NCI-H1436 (cell line): ENCODE data around the gene SCRG1.
A peak's percentile ranks its signal among the peaks of the same experiment; 100 is the strongest.

Experiments
- DNase-seq: peaks from one replicate; lab custom pipeline; 2025; lab: John Stamatoyannopoulos, UW

SCRG1 gene

DNA sequence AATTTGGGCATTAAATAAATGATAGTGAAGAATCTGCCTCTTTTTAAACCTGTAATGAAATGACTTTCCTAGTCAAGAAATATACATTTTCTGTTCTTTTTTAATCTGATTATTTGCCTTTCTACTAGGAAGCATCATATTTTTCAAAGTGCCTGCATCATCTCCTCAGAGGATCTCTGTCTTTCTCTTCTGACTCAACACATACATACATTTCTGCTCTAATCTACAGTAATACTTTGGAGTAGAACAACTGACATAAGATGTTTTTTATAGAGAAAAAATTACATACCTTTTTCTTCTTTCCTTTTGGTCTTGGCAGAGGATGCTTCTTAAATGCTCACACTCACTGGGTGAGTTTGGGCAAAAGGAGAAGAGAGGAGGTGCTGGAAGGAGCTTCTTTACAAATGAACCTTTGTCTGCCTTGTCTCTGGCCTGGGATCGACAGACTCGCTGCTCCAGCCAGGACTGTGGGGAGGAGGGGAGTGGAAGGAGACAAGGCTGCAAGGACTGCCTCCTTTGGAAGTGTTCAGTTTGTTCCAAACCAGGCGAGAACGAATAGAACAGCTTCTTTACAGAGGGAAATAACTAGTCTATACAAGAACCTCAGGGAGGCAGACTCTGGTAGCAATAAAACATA, at the start of gene SCRG1:
Gene SCRG1, minus strand, starts transcription at position 338 of the 637 bp plus-strand sequence. CDS start 7,702 bp downstream, outside the sequence.
- DNase-seq, result no peak

DNA sequence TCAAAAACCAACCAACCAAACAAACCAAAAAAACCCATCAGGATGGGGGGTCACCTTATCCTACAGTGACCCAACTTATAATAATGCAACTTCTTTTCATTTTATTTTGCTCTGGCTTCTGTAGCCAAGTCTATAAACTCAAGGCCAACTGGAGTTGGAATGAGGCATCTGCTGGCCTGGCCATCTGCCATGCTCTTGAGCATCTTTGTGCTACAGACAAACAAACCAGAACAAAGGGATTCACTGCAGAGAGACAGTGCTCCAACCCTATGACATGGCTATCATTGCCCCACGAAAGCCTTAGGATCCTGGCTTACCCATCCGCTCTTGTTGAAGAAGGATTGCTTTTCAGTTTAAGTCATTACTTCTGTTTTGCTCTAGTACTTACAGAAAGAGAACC, 49.2 kb upstream of the SCRG1 start:
- DNase-seq, result no peak

DNA sequence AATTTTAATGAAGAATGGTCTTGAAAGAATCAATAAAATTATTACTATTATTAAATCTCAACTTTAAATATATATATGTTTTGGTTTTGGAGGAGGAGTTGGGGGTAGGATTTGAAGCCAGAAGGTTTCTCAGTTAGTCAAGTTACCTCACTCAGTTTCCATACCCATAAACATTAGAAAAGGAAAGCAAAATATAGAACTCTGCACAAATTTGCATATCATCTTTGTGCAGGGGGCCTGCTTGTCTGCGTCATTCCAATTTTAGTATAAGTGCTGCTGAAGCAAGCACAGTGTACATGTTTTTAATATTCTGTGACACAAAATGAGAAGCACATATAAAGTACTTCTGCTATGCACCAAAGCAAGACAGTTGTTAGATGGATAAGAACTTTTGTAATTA, 47.5 kb upstream of the SCRG1 start:
- DNase-seq, result no peak

DNA sequence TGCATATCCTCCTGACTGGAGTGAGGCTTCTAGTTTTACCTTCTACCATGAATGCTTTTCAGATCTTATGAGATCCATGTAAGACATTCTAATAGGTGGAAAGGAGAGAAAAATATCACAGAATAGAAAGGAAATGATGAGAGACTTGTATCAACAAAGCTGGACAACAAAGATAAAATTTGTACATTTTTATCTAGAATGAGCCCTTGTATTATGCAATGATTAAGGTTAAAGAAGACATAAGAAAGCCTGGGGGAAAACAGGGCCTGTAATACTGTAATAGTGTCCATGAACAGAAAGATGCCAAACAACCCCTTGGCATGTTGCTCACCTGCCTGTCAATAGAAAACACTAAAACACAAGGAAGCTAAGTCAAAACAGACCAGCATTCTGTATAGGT, 44.2 kb upstream of the SCRG1 start:
- no peak for DNase-seq

DNA sequence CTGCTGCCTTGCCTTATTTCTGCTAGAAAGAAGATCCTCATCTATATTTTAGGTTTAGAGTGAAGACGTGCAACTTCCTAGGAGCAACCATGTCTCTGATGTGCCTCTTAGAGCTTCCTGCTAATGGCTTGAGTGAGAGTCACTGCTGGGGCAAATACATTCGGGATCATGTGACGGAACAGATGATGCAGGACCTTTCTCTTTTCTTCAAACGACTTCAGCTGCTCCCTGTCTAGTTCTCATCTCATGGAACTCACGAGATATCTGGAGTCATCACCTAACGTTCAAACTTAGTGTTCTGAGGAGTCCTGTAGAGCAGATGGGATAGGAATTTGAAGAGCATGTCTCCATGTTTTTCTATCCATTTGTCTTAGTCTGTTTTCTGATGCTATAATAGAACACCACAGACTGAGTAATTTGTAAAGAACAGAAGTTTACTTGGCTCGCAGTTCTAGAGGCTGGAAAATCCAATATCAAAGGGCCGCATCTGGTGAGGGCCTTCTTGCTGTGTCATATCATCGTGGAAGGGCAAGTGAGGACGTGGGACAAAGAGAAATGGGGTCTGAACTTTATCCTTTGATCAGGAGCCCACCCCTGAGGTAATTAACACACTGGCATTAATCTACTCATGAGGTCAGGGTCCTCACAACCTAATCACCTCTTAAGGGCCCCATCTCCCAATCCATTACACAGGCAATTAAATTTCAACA, 43.5 kb upstream of the SCRG1 start:
- DNase-seq, result no peak

DNA sequence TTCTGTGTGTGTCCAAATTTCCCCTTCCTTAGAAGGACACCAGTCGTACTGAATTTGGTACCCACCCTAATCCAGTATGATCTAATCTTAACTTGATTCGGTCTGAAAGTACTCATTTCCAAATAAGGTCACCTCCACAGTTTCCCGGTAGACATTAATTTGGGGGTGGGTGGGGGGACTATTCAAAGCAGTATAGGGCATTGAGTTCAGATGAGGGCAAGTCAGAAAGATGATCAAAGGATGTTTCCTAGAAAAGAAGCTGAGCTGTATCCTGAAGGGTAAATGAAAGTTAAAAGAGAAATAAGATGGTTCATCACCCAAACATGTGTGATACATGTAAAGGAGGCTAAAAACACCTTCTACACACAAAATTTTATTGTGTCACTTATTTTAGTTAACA, 42.0 kb upstream of the SCRG1 start:
- no peak for DNase-seq

DNA sequence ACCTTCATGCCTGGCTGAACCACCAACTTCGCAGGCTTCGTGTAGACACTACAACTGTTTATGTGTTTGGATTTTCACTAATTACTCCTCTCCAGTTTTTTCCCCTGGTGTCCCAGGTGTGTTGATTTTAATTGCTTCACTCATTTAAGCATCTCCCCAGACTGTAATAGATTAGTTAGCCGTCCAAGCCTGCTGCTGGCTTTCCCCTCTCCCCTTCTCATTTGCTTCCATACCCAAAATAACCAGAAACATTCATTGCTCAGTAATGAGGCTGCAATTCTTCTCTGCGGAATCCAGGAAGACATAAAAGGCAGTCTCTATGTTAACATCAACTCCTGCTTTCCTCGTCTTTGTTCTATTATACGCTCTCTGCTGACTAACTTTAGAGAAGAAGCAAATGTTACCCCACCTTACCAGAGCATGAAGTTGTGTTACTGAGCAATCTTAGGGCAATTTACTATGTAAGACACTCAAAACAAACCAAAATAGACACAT, 37.9 kb upstream of the SCRG1 start:
- DNase-seq, result no peak

DNA sequence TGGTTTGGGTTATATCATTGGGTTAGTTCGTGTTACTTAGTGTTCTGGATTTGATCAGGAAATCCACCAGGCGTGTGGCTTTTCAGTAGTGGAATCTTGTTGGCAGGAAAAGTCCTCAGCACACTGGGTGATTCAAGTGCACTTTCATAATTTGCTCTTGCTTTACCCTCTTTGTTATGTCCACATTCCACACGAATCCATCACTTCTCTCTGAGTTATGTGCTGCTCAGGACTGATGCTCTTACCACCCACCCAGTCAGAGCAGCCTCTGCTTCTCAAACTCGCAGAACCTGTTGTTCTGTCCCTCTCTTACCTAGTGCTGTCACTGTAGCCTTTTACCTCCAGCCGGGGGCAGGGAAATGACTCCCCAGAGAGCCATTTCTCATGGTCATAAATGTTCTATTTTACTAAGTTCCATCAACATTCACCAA, 37.2 kb upstream of the SCRG1 start:
- DNase-seq, result no peak

DNA sequence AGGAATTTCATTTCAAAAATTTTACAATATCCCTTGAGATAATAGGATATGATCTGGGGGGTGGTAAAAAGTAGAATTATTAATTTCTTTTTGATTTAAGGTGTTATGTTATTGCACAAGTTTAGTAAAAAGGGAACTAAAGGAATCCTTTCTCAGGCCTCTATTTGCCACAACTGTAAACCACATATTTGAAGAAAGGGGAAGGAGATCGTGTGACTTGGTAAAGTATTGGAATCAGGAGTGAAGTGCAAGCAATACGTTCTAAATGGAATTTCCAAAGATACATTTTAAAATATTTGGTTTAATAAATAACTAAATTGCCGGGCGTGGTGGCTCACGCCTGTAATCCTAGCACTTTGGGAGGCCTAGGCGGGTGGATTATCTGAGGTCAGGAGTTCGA, 35.3 kb upstream of the SCRG1 start:
- DNase-seq, result no peak

DNA sequence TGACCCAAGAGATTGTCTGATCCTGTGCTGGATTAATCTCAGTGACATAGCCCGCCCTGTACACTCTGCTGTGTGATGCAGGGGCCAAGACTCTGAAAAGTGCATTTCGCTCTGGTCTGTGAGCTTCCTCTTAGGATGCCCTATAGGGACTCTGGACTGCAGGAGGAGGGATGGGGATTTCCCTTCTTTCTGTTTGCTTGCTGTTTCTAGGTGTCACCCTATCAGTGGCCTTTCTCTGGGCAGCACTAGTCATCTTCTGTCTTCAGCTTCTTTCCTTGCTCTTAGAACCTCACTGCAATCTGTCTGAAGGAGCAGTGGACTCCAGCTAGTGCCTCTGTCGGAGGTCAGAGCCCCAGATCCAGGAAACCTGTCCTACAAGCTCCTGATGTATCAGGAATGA, 34.5 kb upstream of the SCRG1 start:
- no peak for DNase-seq

DNA sequence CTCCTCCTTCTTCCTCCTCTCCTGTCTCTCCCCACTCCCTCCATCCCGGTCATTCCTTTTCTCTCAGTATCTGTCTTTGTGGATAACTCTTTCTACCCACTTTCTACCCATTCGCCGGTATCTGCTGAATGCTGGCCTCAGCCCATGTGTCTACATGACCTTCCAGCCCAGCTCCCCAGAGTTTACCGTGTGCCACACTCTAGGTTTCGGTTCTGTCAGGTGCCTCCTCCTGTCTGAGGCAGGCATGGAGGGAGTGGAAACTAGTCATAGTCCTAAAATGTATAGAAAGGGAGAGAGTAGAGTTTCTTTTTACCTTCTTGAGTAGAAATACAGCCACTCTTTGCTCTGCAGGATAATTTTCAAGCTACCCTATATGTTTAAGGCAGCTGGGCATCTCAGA, 33.5 kb upstream of the SCRG1 start:
- DNase-seq, result no peak

DNA sequence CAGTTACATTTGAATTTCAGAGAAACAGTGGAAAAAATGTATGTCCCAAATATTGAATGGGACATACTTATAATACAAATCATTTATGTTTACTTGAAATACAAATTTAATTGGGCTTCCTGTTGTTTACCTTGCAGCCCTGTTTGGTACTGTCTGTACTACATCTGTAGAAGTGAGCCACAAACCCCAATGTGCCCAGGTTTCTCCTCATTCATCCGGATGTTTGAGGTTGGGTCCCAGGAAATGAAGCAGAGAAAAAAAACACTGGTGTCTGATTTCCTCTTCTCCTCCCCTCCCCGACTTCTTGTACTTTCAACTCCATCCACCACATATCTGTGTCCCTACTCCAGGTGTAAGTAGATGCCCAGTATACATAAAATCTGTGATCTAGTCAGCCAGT, 27.1 kb upstream of the SCRG1 start:
- no peak for DNase-seq

DNA sequence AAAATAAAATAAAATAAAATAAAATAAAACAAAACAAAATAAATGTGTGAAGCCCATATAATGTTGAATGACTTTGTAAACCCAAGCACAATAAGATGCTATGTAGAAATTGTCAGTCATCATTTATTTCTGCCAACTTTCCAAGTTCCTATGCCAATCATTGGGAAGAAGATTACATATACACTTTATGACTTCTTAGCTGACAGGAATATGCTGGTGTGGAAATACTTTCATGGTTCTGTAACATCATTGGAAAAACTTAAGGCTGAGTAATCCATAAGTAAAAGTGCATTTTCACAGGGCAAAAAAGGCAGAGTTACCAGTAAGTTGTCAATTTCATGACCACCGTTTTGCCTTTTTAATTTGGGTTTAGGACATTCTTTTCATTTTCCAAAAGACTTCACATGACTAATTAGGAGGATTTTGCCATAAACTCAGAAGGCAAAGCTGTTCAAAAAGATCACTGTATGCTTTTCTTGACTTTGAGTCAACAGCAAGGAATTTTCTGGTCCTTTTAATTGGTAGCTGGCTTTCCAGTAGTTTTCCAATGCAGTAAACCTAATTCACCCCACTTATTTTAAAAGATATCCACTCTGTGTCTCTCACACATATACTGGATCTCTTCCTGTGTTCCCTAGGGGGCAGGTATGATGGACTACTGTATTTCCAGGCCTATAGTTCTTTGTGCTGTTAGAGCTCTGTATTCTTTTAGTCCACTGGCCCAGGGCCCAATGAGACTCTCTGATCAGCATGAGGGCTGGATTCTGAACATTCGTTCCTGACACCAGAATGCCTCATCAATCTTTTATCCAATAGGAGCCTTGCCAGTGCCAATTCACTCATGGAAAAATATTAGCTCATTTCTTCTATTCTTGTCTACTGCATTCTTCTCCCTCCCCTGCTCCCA, 26.2 kb upstream of the SCRG1 start:
- no peak for DNase-seq

DNA sequence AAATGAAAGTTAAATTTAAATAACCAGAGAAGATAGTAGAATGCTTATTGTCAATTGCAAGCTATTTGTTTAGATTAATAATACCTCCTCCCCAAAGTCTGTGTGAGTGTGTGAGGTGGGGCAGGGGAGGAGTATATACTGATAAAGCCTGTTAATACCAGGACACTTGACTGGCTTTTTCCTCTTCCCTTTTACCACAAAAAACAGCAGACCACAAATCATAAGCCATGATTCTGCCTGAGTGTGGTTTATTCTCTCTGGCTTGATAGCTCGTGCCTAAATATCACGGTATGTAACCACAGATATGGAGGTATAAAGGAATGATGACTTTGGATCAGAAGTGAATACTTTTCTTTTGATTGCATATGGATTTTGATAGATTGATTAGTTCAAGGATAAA, 21.9 kb upstream of the SCRG1 start:
- DNase-seq, result no peak

DNA sequence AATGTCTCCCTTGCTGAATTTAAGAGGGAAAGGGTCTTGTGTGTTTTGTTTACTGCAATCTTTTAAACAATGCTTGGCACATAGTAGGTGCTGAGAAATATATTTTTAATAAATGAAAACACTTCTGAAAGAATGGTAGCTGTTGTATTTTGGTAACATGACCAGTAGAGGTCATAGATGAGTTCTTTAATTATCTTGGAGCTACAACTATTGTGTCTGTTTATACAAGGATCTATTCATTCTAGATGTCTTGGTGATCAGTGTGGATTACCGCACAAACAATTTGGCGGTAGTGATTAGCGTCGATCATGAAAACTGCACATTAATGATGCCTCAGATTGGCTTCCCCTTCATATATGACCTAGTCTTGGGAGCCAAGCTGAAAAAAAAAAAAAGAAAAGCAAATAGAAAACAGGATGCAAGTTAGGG, 21.4 kb upstream of the SCRG1 start:
- DNase-seq, result peak; percentile 34

DNA sequence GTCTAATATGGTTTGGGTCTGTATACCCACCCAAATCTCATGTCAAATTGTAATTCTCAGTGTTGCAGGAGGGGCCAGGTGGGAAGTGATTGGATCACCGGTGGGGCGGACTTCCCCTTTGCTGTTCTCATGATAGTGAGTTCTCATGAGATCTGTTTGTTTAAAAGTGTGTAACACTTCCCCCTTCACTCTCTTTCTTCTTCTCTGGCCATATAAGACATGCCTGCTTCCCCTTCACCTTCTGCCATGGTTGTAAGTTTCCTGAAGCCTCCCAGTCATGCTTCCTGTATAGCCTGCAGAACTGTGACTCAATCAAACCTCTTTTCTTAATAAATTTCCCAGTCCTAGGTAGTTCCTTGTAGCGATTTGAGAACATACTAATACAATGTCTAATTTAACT, 19.7 kb upstream of the SCRG1 start:
- no peak for DNase-seq

DNA sequence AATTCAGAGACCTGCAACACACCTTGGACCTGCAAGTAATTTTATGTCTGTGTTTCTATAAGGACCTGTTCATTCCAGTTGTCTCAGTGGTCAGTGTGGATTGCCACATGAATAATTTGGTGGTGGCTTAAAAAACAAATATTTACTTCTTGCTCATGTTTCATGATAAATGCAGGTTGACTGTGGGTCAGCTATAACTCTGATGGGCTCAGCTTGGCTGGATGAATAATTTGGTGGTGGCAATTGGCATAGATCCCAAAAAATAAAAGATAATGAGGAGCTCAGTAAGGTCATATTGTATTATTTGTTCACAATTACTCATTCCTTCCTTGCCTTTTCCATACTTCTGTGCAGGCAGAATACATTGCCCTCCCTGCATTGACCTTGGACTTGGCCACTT, 18.9 kb upstream of the SCRG1 start:
- DNase-seq, result no peak

DNA sequence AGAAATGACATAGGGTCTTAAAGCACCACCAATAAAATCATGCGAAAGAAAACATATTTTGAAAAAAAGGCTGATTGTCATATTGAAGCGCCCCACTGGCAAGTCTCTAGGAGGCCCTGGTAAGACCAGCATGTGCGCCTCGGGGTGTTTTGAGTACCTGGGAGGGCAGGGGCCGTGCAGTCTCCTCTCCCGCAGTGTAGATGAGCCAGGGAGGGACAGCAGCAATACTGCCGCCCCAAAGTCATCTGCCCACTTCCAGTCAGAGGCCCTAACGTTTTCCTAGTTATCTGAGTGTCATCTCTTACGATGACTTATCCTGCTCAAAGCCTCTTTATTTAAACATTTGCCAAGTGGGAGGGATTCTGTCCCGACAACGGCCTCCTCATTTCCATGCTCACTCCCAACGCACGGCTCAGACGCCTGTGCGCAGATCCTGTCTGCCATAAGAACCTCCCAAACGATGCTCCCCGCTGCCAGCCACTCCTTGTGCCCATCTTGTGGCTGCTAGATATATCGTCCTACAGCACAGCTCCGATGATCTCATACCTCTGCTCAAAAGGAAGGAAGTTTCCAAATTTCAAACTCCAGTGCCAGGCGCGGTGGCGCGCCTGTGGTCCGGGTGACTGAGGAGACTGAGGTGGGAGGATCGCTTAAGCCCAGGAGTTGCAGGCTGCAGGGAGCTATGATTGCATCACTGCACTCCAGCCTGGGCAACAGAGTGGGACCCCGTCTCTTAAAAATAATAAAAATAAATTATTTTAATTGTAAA, 17.2 kb upstream of the SCRG1 start:
- DNase-seq, result no peak

DNA sequence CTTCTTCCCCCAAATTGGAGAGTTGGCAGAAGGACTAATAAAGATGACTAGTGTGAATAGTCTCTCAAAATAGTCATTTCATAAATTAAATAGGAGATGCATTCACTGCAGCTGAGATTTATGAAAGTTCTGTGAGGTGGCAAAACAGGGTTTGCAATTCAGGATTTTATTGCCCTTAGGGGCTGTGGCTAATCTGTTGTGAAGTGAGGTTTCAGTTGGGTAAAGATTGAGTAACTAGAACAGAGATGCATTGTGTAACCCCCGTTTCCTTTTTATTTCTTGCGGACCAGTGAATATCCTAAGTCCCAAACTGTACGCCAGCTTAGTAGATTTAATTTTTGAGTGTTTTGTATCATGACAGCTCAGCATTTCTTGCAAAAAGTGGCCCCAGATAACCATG, 16.2 kb upstream of the SCRG1 start:
- DNase-seq, result no peak

DNA sequence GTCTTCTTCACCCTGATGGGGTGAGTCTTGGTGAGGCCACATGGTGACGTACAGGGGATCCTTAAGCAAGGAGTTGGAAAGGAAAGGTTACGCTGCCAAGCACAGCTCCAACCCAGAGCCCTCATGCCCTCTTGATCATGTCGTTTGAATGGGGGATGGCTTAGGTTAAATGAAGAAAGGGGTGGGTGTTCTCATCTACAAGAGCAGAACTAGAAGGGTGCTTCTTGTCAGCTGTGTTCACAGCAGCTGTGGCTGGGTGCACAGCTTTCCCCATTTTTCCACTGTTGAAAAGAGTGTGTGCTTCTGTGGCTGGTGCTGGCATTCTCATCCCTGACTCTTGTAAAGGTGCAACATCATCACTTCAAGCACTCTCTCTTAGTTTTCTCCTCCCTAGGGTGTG, 15.5 kb upstream of the SCRG1 start:
- DNase-seq, result no peak

DNA sequence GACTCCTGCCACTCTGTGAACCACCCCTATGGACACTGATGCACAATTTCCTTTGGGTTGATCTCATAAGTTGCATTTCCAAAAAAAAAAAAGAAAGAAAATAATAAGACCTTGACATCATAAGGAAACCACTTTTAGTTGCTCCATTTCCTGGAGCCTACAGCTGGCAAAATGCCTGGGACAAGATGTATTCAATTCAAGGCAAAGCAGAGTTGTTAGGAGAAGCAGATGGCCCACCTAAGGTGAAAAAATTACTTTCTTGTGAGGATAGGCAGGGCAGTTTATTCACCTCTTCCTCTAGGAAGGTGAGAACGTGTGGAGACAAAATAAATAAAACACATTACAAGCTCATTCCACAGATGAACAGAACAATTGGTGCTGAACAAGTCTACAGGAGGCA, 14.1 kb upstream of the SCRG1 start:
- no peak for DNase-seq

DNA sequence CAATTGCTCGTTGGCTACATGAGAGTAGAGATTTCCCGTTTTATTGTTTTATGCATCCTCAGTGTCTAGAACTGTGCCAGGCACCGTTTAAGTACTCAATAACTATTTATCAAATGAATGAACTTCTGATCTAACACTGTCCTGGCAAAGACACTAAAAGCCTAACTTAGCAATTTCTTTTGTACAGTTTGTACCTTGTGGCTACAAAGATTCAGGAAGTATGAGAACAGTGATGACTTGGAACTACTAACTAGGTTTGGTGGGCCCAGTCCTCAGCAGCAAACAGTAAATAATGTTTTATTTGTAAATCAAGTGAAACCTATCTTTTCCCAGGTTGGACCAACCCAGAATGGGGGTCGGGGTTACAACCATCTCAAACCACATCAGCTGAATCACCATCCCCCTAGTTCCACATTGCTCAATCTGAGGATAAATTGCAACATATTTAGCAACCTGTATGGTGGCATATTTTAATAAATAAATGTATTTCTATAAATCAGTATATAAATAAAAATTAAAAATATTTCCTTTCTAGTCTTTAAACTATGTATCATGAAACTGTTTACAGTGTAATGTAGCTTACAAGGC, 12.3 kb upstream of the SCRG1 start:
- no peak for DNase-seq
